Neutrophil (primary cell): ENCODE data around the gene TSEN54.
A peak's percentile ranks its signal among the peaks of the same experiment; 100 is the strongest.

Experiments
- H3K27ac ChIP-seq: fragments of 200-600 bp; sonication (generic); 2 replicates; pipeline ENCODE4 v1.5.1; 2016; ENCODE audit warnings: mild to moderate bottlenecking, moderate library complexity
- H3K27me3 ChIP-seq: fragments of 200-600 bp; sonication (generic); 2 replicates; pipeline ENCODE4 v1.6.0; 2016; ENCODE audit warnings: mild to moderate bottlenecking
- H3K36me3 ChIP-seq: fragments of 200-600 bp; sonication (generic); 2 replicates; pipeline ENCODE4 v1.5.1; 2017
- H3K4me1 ChIP-seq, 2 experiments: fragments of 200-600 bp in 1 of 2; sonication (generic) in 1 of 2; 1 replicate in 1 of 2; 2 replicates in 1 of 2; pipeline versions ENCODE4 v1.5.1 to v1.6.1; 2013 to 2016; ENCODE audit warnings: low read depth in 1 of 2, low read length in 1 of 2, mild to moderate bottlenecking in 1 of 2, moderate library complexity in 1 of 2; ENCODE audit not compliant: control insufficient read depth in 1 of 2, insufficient read depth in 1 of 2
- H3K4me3 ChIP-seq, 2 experiments: fragments of 200-600 bp in 1 of 2; sonication (generic) in 1 of 2; 1 replicate in 1 of 2; 2 replicates in 1 of 2; pipeline ENCODE4 v1.5.1; 2013 to 2016; ENCODE audit warnings: low read depth in 1 of 2, low read length in 1 of 2, mild to moderate bottlenecking in 1 of 2, moderate library complexity in 1 of 2
- H3K9me3 ChIP-seq: fragments of 200-600 bp; sonication (generic); 2 replicates; pipeline ENCODE4 v1.5.1; 2016
- TF ChIP-seq, protein P1 (sequence below): fragments of 200-600 bp; sonication (generic); IDR thresholded peaks from 2 replicates; pipeline ENCODE4 v1.5.1; 2016; ENCODE audit warnings: antibody characterized with exemption

TSEN54 gene

DNA sequence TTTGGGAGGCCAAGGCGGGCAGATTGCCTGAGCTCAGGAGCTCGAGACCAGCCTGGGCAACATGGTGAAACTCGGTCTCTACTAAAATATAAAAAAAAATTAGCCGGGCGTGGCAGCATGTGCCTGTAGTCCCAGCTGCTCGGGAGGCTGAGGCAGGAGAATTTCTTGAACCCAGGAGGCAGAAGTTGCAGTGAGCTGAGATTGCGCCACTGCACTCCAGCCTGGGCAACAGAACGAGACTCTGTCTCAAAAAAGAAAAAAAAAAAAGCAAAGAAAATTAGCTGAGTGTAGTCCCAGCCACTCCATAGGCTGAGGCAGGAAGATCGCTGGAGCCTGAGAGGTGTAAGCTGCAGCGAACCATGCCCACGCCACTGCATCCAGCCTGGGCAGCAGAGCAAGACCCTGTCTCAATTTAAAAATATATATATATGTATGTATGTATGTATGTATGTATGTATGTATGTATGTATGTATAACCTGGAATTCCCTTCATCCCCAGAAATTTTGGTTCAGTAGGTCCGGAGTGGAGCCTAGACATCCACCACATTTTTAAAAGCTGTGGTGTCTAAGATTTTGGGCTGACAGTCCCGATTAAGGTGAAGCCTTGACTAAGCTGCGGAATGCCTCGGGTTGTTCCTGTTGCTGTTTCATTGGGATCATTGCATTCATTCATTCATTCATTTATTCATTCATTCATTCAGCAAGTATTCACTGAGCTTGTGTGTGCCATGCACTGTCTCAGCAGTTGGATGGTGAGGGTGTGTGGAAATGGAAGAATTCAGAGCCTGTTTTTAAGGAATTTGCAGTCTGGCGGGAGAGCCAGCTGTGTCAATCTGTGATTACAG, 34.0 kb upstream of the TSEN54 start:
- no peak overlapping the region for H3K4me3 ChIP-seq
- H3K36me3 ChIP-seq: peaks cover 3% of the 10 kb centered on the region
- TF ChIP-seq, protein P1, sequence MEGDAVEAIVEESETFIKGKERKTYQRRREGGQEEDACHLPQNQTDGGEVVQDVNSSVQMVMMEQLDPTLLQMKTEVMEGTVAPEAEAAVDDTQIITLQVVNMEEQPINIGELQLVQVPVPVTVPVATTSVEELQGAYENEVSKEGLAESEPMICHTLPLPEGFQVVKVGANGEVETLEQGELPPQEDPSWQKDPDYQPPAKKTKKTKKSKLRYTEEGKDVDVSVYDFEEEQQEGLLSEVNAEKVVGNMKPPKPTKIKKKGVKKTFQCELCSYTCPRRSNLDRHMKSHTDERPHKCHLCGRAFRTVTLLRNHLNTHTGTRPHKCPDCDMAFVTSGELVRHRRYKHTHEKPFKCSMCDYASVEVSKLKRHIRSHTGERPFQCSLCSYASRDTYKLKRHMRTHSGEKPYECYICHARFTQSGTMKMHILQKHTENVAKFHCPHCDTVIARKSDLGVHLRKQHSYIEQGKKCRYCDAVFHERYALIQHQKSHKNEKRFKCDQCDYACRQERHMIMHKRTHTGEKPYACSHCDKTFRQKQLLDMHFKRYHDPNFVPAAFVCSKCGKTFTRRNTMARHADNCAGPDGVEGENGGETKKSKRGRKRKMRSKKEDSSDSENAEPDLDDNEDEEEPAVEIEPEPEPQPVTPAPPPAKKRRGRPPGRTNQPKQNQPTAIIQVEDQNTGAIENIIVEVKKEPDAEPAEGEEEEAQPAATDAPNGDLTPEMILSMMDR: no peak
- H3K4me1 ChIP-seq: peaks cover 8 to 9% of the 10 kb centered on the region in 2 experiments
- no peaks in the 10 kb centered on the region for H3K9me3 ChIP-seq
- H3K27me3 ChIP-seq: no peaks in the 10 kb centered on the region
- H3K27ac ChIP-seq: no peak overlapping the region

DNA sequence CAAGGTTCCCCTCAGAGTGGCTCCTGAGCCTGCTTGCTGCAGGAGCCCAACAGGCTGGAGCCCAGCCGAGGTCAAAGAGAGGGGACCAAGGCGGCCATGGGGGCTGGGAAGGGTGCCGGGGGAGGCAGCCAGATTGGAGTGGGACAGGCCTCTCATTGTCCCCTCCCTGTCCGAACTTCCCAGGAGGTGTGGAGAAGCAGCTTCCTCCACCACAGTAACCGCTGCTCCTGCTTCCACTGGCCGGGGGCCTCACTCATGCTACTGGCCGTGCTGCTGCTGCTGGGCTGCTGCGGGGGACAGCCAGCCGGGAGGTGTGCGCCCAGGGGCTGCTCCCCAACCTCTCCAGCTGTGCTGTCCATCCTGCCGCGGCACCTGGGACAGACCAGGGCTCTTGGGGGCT, 30.6 kb upstream of the TSEN54 start:
- H3K4me1 ChIP-seq: peaks cover 18 to 21% of the 10 kb centered on the region in 2 experiments
- no peaks in the 10 kb centered on the region for H3K27me3 ChIP-seq
- no peaks in the 10 kb centered on the region for H3K9me3 ChIP-seq
- TF ChIP-seq, protein P1: no peak
- no peak overlapping the region for H3K4me3 ChIP-seq
- no peak overlapping the region for H3K27ac ChIP-seq
- no peaks in the 10 kb centered on the region for H3K36me3 ChIP-seq

DNA sequence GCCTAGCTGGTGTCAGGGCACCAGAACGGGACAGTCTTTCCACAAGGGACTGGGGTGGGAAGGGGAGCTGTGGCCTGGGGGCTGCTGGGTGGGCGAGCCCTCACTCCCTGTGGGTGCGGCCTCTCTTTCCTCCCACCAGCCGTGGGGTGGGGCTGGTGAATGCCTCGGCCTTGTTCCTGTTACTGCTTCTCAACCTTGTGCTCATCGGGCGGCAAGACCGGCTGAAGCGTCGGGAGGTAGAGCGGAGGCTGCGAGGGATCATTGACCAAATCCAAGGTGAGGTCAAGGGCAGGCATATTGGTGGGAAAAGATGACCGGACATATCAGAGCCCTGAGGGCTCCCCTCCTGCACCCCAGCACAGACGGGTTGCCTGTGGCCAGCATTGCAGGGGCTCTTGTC, 30.2 kb upstream of the TSEN54 start:
- H3K27ac ChIP-seq: peak overlapping the region; percentile 91
- TF ChIP-seq, protein P1: no peak
- H3K36me3 ChIP-seq: peaks cover 3% of the 10 kb centered on the region
- H3K9me3 ChIP-seq: no peaks in the 10 kb centered on the region
- no peaks in the 10 kb centered on the region for H3K27me3 ChIP-seq
- H3K4me3 ChIP-seq: no peak overlapping the region
- H3K4me1 ChIP-seq: peaks cover 18 to 21% of the 10 kb centered on the region in 2 experiments

DNA sequence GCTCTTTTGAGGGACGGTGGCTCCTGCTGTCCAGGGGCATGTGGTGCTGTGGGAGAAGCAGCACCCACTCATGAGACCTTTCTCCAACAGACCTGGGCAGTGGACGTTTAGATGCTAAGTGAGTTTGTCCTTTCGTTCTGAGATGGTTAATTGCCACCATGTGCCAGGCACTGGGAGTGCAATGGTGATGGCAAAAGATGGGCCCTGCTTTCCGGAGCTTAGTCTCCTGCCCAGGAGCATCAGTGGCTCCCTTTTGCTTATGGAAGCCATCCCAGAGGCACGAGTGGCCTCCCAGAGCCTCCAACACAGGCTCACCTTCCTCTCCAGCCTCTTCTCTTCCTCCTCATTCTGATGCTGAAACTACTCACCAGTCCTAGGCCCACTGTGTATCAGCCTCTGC, 29.4 kb upstream of the TSEN54 start:
- H3K9me3 ChIP-seq: no peaks in the 10 kb centered on the region
- H3K4me3 ChIP-seq: peak overlapping the region in 1 of 2 experiments; percentile 42
- H3K36me3 ChIP-seq: peaks cover 11% of the 10 kb centered on the region
- peak overlapping the region; percentile 91 for H3K27ac ChIP-seq
- H3K4me1 ChIP-seq: peaks cover 18 to 21% of the 10 kb centered on the region in 2 experiments
- TF ChIP-seq, protein P1: no peak
- no peaks in the 10 kb centered on the region for H3K27me3 ChIP-seq

DNA sequence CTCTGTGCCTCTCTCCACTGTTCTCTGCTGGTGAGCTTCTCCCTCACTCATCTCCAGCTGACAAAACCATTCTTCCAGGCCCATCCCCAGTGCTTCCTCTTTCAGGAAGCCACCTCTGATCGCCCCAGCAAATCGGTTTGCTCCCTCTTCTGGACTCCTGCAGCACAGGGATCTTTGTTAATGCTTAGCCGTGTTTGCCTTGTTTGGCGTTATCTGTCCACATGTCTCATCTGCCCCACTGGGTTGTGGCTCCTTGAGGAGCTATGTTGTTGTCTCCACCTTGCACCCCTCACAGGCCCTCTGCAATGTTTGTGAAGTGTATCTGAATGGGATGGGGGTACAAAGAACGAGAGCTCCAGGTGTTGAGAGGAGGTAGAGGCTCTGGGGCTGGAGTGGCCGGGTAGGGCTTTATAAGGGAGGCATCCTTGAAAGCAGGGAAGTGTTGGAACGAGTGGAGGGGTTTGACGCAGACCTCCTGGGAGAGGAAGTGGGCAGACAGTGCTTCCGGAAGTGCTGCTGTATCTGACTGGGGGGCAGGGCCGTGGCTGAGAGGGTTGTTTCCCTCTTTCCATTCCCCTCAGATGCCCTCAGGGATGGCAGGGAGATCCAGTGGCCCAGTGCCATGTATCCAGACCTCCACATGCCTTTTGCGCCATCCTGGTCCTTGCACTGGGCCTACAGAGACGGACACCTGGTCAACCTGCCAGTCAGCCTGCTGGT, 28.8 kb upstream of the TSEN54 start:
- TF ChIP-seq, protein P1: peak; percentile 34
- no peaks in the 10 kb centered on the region for H3K27me3 ChIP-seq
- peak overlapping the region; percentile 32 to 42 for H3K4me3 ChIP-seq
- peaks cover 18 to 21% of the 10 kb centered on the region in 2 experiments for H3K4me1 ChIP-seq
- H3K27ac ChIP-seq: peak overlapping the region; percentile 91
- H3K36me3 ChIP-seq: peaks cover 17% of the 10 kb centered on the region
- no peaks in the 10 kb centered on the region for H3K9me3 ChIP-seq
